ENCODE data around the gene TNFAIP6. TPM values are rescaled to one million over a fixed set of nuclear protein-coding genes. Genes with fewer than 3 reads are reported as not detected.
"Not testable (repeated sequence)": the region's sequence is repeated elsewhere in the genome, so short reads cannot be mapped to it uniquely, and the experiment has no call there.

The TNFAIP6 gene, protein sequence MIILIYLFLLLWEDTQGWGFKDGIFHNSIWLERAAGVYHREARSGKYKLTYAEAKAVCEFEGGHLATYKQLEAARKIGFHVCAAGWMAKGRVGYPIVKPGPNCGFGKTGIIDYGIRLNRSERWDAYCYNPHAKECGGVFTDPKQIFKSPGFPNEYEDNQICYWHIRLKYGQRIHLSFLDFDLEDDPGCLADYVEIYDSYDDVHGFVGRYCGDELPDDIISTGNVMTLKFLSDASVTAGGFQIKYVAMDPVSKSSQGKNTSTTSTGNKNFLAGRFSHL
- 10 to 100 TPM in 10 of 12 donors, 1 to 10 TPM in 1, not detected in 1; 8.9 to 32.4 (median 16.1) TPM for polyA plus RNA-seq (ENCODE audit: insufficient read length in 12 of 12)
- long read RNA-seq, donor 1, partial matches to known transcripts: 0 of 1 reads
- long read RNA-seq, donor 1, other reads (novel, unspliced or antisense): 0 of 1 reads
- long read RNA-seq, donor 2, transcript TNFAIP6-201 (6 exons, 1,424 nt): major isoform, 15 of 20 reads
- long read RNA-seq, donor 2, partial matches to known transcripts: 5 of 20 reads
- long read RNA-seq, donor 2, other reads (novel, unspliced or antisense): 0 of 20 reads
- long read RNA-seq, donor 3, partial matches to known transcripts: 0 of 3 reads
- long read RNA-seq, donor 3, other reads (novel, unspliced or antisense): 0 of 3 reads
- long read RNA-seq, donor 4, transcript TNFAIP6-201 (6 exons, 1,424 nt): major isoform, 6 of 11 reads
- long read RNA-seq, donor 4, partial matches to known transcripts: 5 of 11 reads
- long read RNA-seq, donor 4, other reads (novel, unspliced or antisense): 0 of 11 reads
- long read RNA-seq, donor 5, transcript TNFAIP6-201 (6 exons, 1,424 nt): major isoform, 9 of 18 reads
- long read RNA-seq, donor 5, partial matches to known transcripts: 7 of 18 reads
- long read RNA-seq, donor 5, other reads (novel, unspliced or antisense): 0 of 18 reads
- long read RNA-seq, donor 6, transcript TNFAIP6-201 (6 exons, 1,424 nt): major isoform, 10 of 18 reads
- long read RNA-seq, donor 6, partial matches to known transcripts: 7 of 18 reads
- long read RNA-seq, donor 6, other reads (novel, unspliced or antisense): 0 of 18 reads
- long read RNA-seq, donor 7, transcript TNFAIP6-201 (6 exons, 1,424 nt): major isoform, 5 of 5 reads
- long read RNA-seq, donor 7, partial matches to known transcripts: 0 of 5 reads
- long read RNA-seq, donor 7, other reads (novel, unspliced or antisense): 0 of 5 reads
- long read RNA-seq, donor 8, transcript TNFAIP6-201 (6 exons, 1,424 nt): major isoform, 8 of 17 reads
- long read RNA-seq, donor 8, partial matches to known transcripts: 9 of 17 reads
- long read RNA-seq, donor 8, other reads (novel, unspliced or antisense): 0 of 17 reads
- long read RNA-seq, donor 9, transcript TNFAIP6-201 (6 exons, 1,424 nt): major isoform, 13 of 20 reads
- long read RNA-seq, donor 9, partial matches to known transcripts: 7 of 20 reads
- long read RNA-seq, donor 9, other reads (novel, unspliced or antisense): 0 of 20 reads
- long read RNA-seq, donor 10, transcript TNFAIP6-201 (6 exons, 1,424 nt): major isoform, 5 of 5 reads
- long read RNA-seq, donor 10, partial matches to known transcripts: 0 of 5 reads
- long read RNA-seq, donor 10, other reads (novel, unspliced or antisense): 0 of 5 reads
- long read RNA-seq, donor 11, transcript TNFAIP6-201 (6 exons, 1,424 nt): major isoform, 19 of 38 reads
- long read RNA-seq, donor 11, partial matches to known transcripts: 19 of 38 reads
- long read RNA-seq, donor 11, other reads (novel, unspliced or antisense): 0 of 38 reads

DNA sequence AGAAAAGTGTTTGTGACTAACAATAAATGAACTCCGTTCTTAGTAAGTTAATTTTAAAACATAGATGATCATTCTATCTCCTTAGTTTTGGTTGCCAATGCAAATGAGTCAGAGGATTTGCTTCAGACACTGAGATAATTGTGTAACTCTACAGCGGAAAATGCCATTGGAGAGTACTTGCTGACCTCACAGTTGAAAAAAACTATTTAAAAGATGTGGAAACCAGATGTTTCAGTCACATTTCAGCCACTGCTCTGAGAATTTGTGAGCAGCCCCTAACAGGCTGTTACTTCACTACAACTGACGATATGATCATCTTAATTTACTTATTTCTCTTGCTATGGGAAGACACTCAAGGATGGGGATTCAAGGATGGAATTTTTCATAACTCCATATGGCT is at the start of gene TNFAIP6:
Gene TNFAIP6, plus strand, starts transcription at position 234 of the 400 bp plus-strand sequence. Its CDS starts 75 bp downstream, at position 309.
- peak; percentile 89 for DNase-seq

GRCh38 chr2:151310313-151310712 is 47.1 kb upstream of the TNFAIP6 start:
- not testable (repeated sequence) for DNase-seq

- DNase-seq: not testable (repeated sequence)
Measured at GRCh38 chr2:151312440-151312839, 45.0 kb upstream of the TNFAIP6 start.

- DNase-seq: peak; percentile 50
Measured at GRCh38 chr2:151315381-151315903, 42.0 kb upstream of the TNFAIP6 start.

DNA sequence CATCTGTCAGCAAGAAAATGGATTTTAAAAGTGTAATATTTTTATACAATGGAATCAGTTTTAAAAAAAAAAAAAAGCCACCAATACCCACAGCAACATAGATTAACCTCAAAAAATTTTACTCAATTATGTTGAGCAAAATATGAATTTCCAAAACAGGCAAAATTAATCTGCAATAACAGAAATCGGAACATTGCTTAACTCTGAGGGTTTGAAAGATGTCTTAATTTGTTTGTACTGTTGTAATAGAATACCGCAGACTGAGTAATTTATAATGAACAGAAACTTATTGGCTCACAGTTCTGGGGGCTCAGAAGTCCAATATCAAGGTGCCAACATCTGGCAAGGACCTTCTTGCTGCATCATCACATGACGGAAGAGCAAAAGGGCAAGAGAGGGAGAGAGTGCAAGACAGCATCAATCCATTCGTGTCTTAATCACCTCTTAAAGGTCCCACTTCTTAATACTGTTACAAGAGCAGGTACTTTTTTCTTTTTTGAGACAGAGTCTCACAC is 31.8 kb upstream of the TNFAIP6 start:
- no peak for DNase-seq

- no peak for DNase-seq
Measured at GRCh38 chr2:151326554-151326953, 30.8 kb upstream of the TNFAIP6 start.

DNA sequence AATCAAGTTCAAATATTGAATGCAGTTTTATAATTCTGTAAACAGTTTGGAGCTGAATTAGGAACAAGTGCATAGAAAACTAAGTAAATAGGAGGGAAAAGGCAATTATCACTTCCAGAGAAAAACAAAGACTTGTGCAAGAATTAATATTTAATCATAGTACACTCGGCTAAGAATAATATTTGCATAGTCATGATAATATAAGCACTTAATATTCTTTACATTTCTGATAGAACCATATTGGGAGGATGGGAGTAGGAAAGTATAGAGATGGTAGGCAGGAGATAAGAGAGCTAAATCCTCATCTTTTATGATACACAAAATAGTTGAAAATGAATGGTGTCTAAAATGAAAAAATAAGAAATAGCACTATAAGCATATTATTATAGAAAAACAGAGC is 27.4 kb upstream of the TNFAIP6 start:
- DNase-seq: no peak

GRCh38 chr2:151333083-151333482 is 24.3 kb upstream of the TNFAIP6 start:
- no peak for DNase-seq

DNA sequence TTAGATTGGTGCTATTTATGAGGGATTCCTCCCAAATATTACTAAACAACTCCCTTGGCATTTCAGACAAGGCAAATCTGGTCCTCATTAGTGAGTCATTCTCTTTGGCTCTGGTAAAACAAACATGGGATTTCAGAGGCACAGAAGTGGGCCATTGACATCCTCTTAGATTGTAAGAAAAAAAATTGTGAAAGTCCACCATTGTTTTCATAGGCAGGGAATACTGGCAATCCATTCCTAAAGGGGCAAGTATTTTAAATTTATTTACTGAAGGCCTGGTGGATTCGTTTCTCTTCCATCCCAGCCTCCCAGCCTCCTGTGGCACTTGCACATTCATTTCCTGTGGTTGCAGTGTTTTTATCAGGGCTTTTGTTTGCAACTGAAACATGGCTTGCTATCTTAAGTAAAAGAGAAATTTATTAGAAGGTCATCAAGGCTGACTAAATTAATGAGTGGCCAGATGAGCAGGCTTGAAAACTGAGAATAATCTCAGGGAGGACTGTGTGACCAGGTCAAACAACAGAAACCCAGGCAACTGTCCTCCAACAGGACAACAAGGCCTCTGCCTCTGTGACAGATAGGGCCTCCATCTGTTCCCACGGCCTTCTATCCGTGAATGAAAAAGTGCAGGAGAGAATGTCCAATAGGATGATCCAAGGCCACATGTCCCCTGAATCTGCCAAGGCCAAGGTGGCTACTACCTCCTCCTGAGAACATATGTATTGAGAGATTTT is 23.1 kb upstream of the TNFAIP6 start:
- DNase-seq: peak; percentile 47

GRCh38 chr2:151336863-151337371 is 20.5 kb upstream of the TNFAIP6 start:
- DNase-seq: no peak

DNA sequence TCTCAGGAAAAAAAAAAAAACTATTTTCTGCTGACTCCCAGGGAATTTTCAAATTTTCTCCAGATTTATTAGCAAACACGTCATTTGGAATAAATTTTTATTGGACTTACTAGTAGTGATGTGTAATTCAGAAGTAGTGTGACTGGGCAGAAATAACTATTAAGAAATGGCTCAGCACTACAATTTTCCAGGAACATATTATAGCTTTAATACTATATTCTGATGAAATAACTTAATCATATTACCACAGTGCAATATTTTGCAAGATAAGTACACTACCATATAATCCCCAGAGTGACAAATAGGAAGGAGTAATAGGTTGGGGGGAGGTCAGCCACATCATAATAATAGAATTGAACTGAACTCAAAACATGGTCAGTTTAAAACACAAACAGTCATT is 19.7 kb upstream of the TNFAIP6 start:
- DNase-seq: peak; percentile 58

DNA sequence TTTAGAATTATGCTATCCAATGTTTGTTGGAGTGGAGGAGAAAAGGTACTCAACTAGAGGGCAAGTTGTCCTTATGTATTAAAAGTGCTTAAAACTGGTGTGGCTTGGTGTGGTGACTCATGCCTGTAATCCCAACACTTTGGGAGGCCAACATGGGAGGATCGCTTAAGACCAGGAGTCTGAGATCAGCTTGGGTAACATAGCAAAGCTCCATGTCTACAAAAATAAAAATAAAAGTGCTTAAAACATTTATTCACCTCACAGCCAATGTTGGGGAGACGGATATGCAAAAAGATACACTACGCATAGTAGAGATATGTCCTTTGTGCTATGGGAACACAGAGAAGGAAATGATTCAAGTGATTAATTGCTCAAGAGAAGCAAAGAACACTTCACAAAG is 19.3 kb upstream of the TNFAIP6 start:
- DNase-seq: no peak

DNA sequence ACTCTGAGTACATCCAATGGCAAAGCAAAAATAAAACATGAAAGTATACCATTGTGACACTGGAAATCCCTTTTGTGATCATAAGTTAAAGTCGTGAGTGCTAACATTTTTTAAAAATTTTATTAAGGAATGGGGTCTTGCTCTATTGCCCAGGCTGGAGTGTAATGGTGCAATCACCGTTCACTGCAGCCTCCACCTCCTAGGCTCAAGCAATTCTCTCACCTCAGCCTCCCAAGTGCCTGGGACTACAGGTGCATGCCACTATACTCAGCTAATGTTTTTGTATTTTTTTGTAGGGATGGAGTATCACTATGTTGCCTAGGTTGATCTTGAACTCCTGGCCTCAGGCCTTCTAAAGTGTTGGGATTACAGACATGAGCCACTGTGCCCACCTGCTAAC is 14.3 kb upstream of the TNFAIP6 start:
- no peak for DNase-seq

- DNase-seq: not testable (repeated sequence)
Measured at GRCh38 chr2:151344191-151344590, 13.2 kb upstream of the TNFAIP6 start.

DNA sequence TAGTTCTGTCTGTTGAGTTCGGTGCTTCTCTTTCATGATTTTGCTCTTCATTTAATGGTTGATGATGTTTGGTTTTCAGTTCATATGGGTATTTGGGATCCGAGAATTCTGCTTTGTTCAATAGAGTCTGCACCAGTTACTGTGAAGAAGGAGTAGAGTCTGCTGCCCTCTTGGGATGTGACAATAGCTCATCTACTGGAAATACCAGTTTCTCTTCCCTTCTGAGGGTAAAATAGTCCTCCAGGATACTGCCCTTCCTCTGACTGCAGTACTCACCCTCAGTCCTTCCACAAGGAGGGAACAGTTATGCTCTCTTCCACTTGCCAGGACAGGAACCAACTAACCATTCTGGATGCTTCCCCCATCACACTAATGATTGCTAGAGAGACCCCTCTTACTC is 12.5 kb upstream of the TNFAIP6 start:
- no peak for DNase-seq

DNA sequence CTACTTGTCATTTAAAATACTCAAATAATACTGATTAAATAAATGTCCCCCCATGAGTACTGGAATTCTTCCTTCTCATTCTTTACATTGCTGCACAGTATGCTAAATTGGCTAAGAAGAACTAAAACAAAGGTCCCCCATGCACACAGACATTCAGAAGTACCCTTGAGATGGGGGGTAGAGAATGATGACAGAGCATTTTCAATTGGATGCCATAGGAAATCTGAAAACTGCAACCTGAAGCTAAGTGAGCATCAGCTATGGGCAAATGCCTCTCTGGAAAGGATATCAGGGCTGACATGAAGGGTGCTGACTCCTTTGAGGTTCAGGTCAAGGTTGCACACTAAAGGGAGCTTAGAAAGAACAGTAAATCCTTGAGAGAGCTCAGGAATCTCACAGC is 10.1 kb upstream of the TNFAIP6 start:
- no peak for DNase-seq

DNA sequence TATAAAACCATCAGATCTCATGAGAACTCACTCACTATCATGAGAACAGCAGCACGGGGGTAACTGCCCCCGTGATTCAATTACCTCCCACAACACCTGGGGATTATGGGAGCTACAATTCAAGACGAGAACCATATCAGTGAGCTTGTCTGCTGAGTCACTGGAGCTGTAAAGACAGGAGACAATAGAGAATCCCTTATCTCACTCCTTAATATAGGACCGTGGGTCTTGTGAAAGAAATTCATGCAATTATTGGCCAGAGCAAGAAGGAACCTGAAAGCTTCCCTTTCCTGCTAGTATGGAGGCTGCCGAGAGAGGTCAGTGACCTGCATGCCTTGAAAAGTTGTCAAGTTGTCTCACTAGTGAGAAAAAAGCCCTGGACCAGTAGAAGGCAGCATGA is 9.5 kb upstream of the TNFAIP6 start:
- no peak for DNase-seq

- no peak for DNase-seq
Measured at GRCh38 chr2:151350579-151351195, 6.7 kb upstream of the TNFAIP6 start.

DNA sequence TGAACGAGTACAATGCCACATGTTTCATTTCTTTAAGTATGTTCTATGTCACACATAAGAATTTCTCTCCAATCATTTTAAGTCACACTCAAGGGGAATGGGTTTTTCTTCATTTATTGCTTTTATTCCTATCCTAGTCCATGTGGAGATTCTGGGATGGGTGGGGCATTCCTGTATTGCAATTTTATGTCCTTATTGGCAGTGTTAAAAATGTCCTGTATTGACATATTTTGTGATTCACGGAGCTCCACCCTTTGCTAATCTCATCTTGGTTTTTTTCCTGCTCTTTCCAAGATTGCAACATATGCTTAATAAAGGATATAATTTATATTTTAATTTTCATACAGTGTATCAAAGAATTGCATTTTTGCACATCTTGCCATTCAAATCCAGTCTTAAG is 3.4 kb upstream of the TNFAIP6 start:
- DNase-seq: no peak
